HepG2 (cell line): ENCODE measurements around the gene NFE2L2. TPM values are rescaled to one million over a fixed set of nuclear protein-coding genes. Genes with fewer than 3 reads are reported as not detected.

ENCODE experiments used
- CBFB ChIP-seq: sonication (generic); formaldehyde crosslinking; IDR thresholded peaks from 2 replicates; pipeline ENCODE4 v1.4.0; 2020; ENCODE audit warnings: missing genetic modification reagents
- KIAA2018 ChIP-seq: sonication (generic); formaldehyde crosslinking; IDR thresholded peaks from 2 replicates; pipeline ENCODE4 v1.5.0; 2020; ENCODE audit warnings: mild to moderate bottlenecking, missing genetic modification reagents, borderline replicate concordance
- MAFG ChIP-seq: sonication (generic); formaldehyde crosslinking; IDR thresholded peaks from 2 replicates; pipeline ENCODE4 v1.5.1; 2020; ENCODE audit warnings: mild to moderate bottlenecking, missing genetic modification reagents
- ZBTB26 ChIP-seq: IDR thresholded peaks from 2 replicates; pipeline ENCODE4 v1.6.1; 2016; ENCODE audit warnings: missing compliant biosample characterization, missing genetic modification reagents, borderline replicate concordance
- ZBTB8A ChIP-seq: sonication (generic); formaldehyde crosslinking; IDR thresholded peaks from 2 replicates; pipeline ENCODE4 v1.4.0; 2020; ENCODE audit warnings: mild to moderate bottlenecking, low read depth, missing genetic modification reagents, borderline replicate concordance
- ZNF331 ChIP-seq: sonication (generic); formaldehyde crosslinking; IDR thresholded peaks from 2 replicates; pipeline ENCODE4 v1.4.0; 2020; ENCODE audit warnings: missing genetic modification reagents
- ZNF513 ChIP-seq: sonication (generic); formaldehyde crosslinking; conservative IDR thresholded peaks from 2 replicates; pipeline ENCODE4 v1.5.0; 2020; ENCODE audit warnings: missing genetic modification reagents
- ZNF562 ChIP-seq: sonication (generic); formaldehyde crosslinking; IDR thresholded peaks from 2 replicates; pipeline ENCODE4 v1.8.0; 2022; ENCODE audit warnings: missing genetic modification reagents, borderline replicate concordance
- ZNF800 ChIP-seq: sonication (generic); formaldehyde crosslinking; IDR thresholded peaks from 2 replicates; pipeline ENCODE4 v1.4.0; 2020; ENCODE audit warnings: missing genetic modification reagents
- ZSCAN20 ChIP-seq: sonication (generic); formaldehyde crosslinking; IDR thresholded peaks from 2 replicates; pipeline ENCODE4 v1.4.0; 2020; ENCODE audit warnings: missing genetic modification reagents, mild to moderate bottlenecking, borderline replicate concordance
- polyA plus RNA-seq, 8 experiments: library from polyadenylated mRNA; depleted of rRNA in 3 of 8; stranded (reverse) in 7 of 8; unstranded in 1 of 8; fragments of >200 nt; fragmentation: Illumina TruSeq in 4 of 8; extraction: Trizol in 4 of 8; gene quantifications; 2 replicates each; pipeline versions ENCODE4 v1.2.1 to v1.2.3, GENCODE V29; 2011 to 2016; ENCODE audit warnings: low read depth in 4 of 8, missing spikeins in 1 of 8, mixed read lengths in 1 of 8; ENCODE audit not compliant: insufficient read depth in 1 of 8
- total RNA-seq, 5 experiments: library from RNA; depleted of rRNA; stranded (reverse); fragments of >200 nt; fragmentation: Illumina TruSeq; extraction: Trizol; gene quantifications; 2 replicates each; pipeline ENCODE4 v1.2.3, GENCODE V29; 2016; ENCODE audit warnings: low read depth in 1 of 5

Gene NFE2L2
- total and polyA plus RNA-seq, 2 of the 13 experiments (the other 11 are each of a cell fraction or from before 2014, with no cell fraction given) = 84.6 to 215 TPM

- TF ChIP-seq ZSCAN20 (CRISPR knock-in tag) (no peak), ZNF562 (CRISPR knock-in tag) (no peak), CBFB (CRISPR knock-in tag) (no peak), MAFG (CRISPR knock-in tag) (no peak), ZBTB26 (no peak), ZNF331 (no peak), ZNF513 (no peak), KIAA2018 (CRISPR knock-in tag) (no peak), ZNF800 (CRISPR knock-in tag) (0 out of 2 replicates have a peak, but pooled peaks have one; percentile 57), ZBTB8A (CRISPR knock-in tag) (no peak)
Observed at GRCh38 chr2:177296040-177296439, 31.5 kb upstream of the NFE2L2 start (continued).
